MG63 (cell line): Measurements from ENCODE around the gene FLRT3. TPM values are rescaled to one million over a fixed set of nuclear protein-coding genes. Genes with fewer than 3 reads are reported as not detected.

ENCODE experiments used
- DNase-seq: peaks from one replicate; pipeline ENCODE4 v3.0.0-alpha.2; 2020
- H3K27me3 ChIP-seq: fragments of 250-450 bp; sonication (Bioruptor Pico); 2 replicates; pipeline ENCODE4 v1.5.1; 2020; ENCODE audit warnings: mild to moderate bottlenecking, moderate library complexity
- H3K36me3 ChIP-seq: fragments of 250-450 bp; sonication (Bioruptor Pico); 2 replicates; pipeline ENCODE4 v1.5.1; 2020; ENCODE audit warnings: mild to moderate bottlenecking, moderate library complexity
- H3K4me3 ChIP-seq: fragments of 250-450 bp; sonication (Bioruptor Pico); 2 replicates; pipeline ENCODE4 v1.5.1; 2020; ENCODE audit warnings: mild to moderate bottlenecking, moderate library complexity
- H3K9me3 ChIP-seq: fragments of 250-450 bp; sonication (Bioruptor Pico); 2 replicates; pipeline ENCODE4 v1.5.1; 2020; ENCODE audit warnings: mild to moderate bottlenecking, moderate library complexity
- total RNA-seq: library from RNA; depleted of rRNA; stranded (reverse); fragments of >200 nt; shearing (Covaris generic); gene quantifications from 2 replicates; pipeline ENCODE4 v1.2.3, GENCODE V29; 2014; ENCODE audit warnings: low replicate concordance; rRNA removed

The FLRT3 gene
- total RNA-seq = 32.3 and 51.6 TPM in 2 replicates

- Histone ChIP-seq H3K27me3 (no peaks in the 10 kb centered on the region), H3K36me3 (no peaks in the 10 kb centered on the region), H3K4me3 (peak within 1 kb of the TSS; percentile 60), H3K9me3 (no peaks in the 10 kb centered on the region)
- DNase-seq = peak; percentile 94
These were observed at the start of gene FLRT3 for GRCh38 chr20:14337400-14338171. Gene FLRT3 (minus strand): TSS chr20:14337612. CDS start chr20:14327506, 10,106 bp downstream.

GRCh38 chr20:14386726-14387125, 49.3 kb upstream of the FLRT3 start:
- Histone ChIP-seq H3K9me3 (peaks cover 12% of the 10 kb centered on the region), H3K4me3 (no peak overlapping the region), H3K36me3 (no peaks in the 10 kb centered on the region; the same call in 1 of the 2 replicates), H3K27me3 (no peaks in the 10 kb centered on the region)
- no peak for DNase-seq

GRCh38 chr20:14385176-14385740, 47.8 kb upstream of the FLRT3 start:
- no peak overlapping the region for H3K4me3 ChIP-seq
- no peaks in the 10 kb centered on the region for H3K27me3 ChIP-seq
- no peak for DNase-seq
- no peaks in the 10 kb centered on the region; the same call in 1 of the 2 replicates for H3K36me3 ChIP-seq
- H3K9me3 ChIP-seq = peaks cover 12% of the 10 kb centered on the region

- Histone ChIP-seq H3K36me3 (no peaks in the 10 kb centered on the region; the same call in 1 of the 2 replicates), H3K4me3 (no peak overlapping the region), H3K27me3 (no peaks in the 10 kb centered on the region), H3K9me3 (peaks cover 12% of the 10 kb centered on the region)
- DNase-seq = peak; percentile 50
These were observed 47.2 kb upstream of the FLRT3 start for GRCh38 chr20:14384416-14385175.

GRCh38 chr20:14383335-14383734, 45.9 kb upstream of the FLRT3 start:
- peaks cover 12% of the 10 kb centered on the region for H3K9me3 ChIP-seq
- H3K27me3 ChIP-seq = no peaks in the 10 kb centered on the region
- no peak overlapping the region for H3K4me3 ChIP-seq
- no peak for DNase-seq
- H3K36me3 ChIP-seq = no peaks in the 10 kb centered on the region; the same call in 1 of the 2 replicates

- no peaks in the 10 kb centered on the region for H3K9me3 ChIP-seq
- H3K4me3 ChIP-seq = no peak overlapping the region
- H3K27me3 ChIP-seq = no peaks in the 10 kb centered on the region
- DNase-seq = no peak
- H3K36me3 ChIP-seq = no peaks in the 10 kb centered on the region
These were observed 40.9 kb upstream of the FLRT3 start for GRCh38 chr20:14378326-14378725.

- H3K4me3 ChIP-seq = no peak overlapping the region
- no peak for DNase-seq
These were observed 38.1 kb upstream of the FLRT3 start for GRCh38 chr20:14375416-14375985.

GRCh38 chr20:14374196-14374595, 36.8 kb upstream of the FLRT3 start:
- no peaks in the 10 kb centered on the region for H3K9me3 ChIP-seq
- no peak for DNase-seq
- no peak overlapping the region for H3K4me3 ChIP-seq
- H3K27me3 ChIP-seq = no peaks in the 10 kb centered on the region
- no peaks in the 10 kb centered on the region for H3K36me3 ChIP-seq

More at GRCh38 chr20:14375416-14375985, 38.1 kb upstream of the FLRT3 start:
- Histone ChIP-seq H3K36me3 (no peaks in the 10 kb centered on the region), H3K9me3 (no peaks in the 10 kb centered on the region), H3K27me3 (no peaks in the 10 kb centered on the region)

GRCh38 chr20:14361509-14362345, 24.3 kb upstream of the FLRT3 start:
- no peaks in the 10 kb centered on the region for H3K27me3 ChIP-seq
- no peak overlapping the region for H3K4me3 ChIP-seq
- H3K9me3 ChIP-seq = peaks cover 7% of the 10 kb centered on the region
- no peak for DNase-seq
- no peaks in the 10 kb centered on the region for H3K36me3 ChIP-seq

- H3K36me3 ChIP-seq = no peaks in the 10 kb centered on the region
- no peaks in the 10 kb centered on the region for H3K9me3 ChIP-seq
- no peaks in the 10 kb centered on the region for H3K27me3 ChIP-seq
- H3K4me3 ChIP-seq = no peak overlapping the region
- no peak for DNase-seq
These were observed 23.0 kb upstream of the FLRT3 start for GRCh38 chr20:14360416-14360815.

GRCh38 chr20:14355791-14356190, 18.4 kb upstream of the FLRT3 start:
- no peak for DNase-seq
- no peaks in the 10 kb centered on the region for H3K9me3 ChIP-seq
- H3K4me3 ChIP-seq = no peak overlapping the region
- no peaks in the 10 kb centered on the region for H3K36me3 ChIP-seq
- H3K27me3 ChIP-seq = no peaks in the 10 kb centered on the region

GRCh38 chr20:14344746-14345145, 7.3 kb upstream of the FLRT3 start:
- Histone ChIP-seq H3K27me3 (no peaks in the 10 kb centered on the region), H3K4me3 (no peak overlapping the region), H3K36me3 (no peaks in the 10 kb centered on the region), H3K9me3 (no peaks in the 10 kb centered on the region)
- no peak for DNase-seq

GRCh38 chr20:14343491-14344065, 6.2 kb upstream of the FLRT3 start:
- DNase-seq = no peak
- no peaks in the 10 kb centered on the region for H3K27me3 ChIP-seq
- H3K9me3 ChIP-seq = no peaks in the 10 kb centered on the region
- H3K4me3 ChIP-seq = no peak overlapping the region
- no peaks in the 10 kb centered on the region for H3K36me3 ChIP-seq

- no peaks in the 10 kb centered on the region for H3K27me3 ChIP-seq
- no peak for DNase-seq
- H3K9me3 ChIP-seq = no peaks in the 10 kb centered on the region
- no peak overlapping the region for H3K4me3 ChIP-seq
- no peaks in the 10 kb centered on the region for H3K36me3 ChIP-seq
These were observed 5.5 kb upstream of the FLRT3 start for GRCh38 chr20:14342918-14343317.

- peak; percentile 5 for DNase-seq
- Histone ChIP-seq H3K27me3 (no peaks in the 10 kb centered on the region), H3K36me3 (no peaks in the 10 kb centered on the region)
These were observed 4.4 kb upstream of the FLRT3 start for GRCh38 chr20:14341801-14342200.

GRCh38 chr20:14336686-14337085, 726 bp downstream of the FLRT3 start:
- DNase-seq = no peak
- Histone ChIP-seq H3K4me3 (peak overlapping the region; percentile 60), H3K27me3 (no peaks in the 10 kb centered on the region), H3K9me3 (no peaks in the 10 kb centered on the region), H3K36me3 (no peaks in the 10 kb centered on the region)

More at GRCh38 chr20:14341801-14342200, 4.4 kb upstream of the FLRT3 start:
- Histone ChIP-seq H3K4me3 (no peak overlapping the region), H3K9me3 (no peaks in the 10 kb centered on the region)
